B cell (primary cell): Measurements from ENCODE around the gene ATL1.

Experiments
- EZH2 ChIP-seq: IDR thresholded peaks from 2 replicates; pipeline ENCODE4 v1.6.1; 2012; ENCODE audit warnings: borderline replicate concordance, low read depth, mild to moderate bottlenecking, moderate library complexity, low read length; ENCODE audit not compliant: insufficient read depth, poor library complexity, severe bottlenecking
- TF ChIP-seq, protein P1 (sequence below): fragments of 200-600 bp; IDR thresholded peaks from one replicate; pipeline ENCODE4 v1.8.0; 2022; ENCODE audit warnings: antibody characterized with exemption, mild to moderate bottlenecking

DNA sequence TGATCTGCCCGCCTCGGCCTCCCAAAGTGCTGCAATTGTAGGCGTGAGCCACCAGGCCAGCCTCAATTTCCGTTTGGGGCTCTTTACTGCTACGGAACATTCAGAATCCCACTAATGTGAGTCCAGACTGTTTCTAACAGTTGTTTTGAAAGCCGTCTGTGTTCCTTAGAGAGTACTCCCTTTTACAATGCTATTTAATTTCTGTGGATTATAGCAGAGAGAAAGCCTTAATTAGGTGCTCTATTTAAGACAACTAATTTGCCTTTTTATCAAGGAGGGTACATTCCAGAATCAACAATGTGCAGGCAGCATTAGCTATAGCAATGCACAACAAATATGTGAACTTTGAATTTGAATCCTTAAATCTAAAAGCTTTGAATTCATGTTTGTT lies 110.9 kb downstream of the ATL1 start:
- no peak for TF ChIP-seq EZH2
- TF ChIP-seq, protein P1, sequence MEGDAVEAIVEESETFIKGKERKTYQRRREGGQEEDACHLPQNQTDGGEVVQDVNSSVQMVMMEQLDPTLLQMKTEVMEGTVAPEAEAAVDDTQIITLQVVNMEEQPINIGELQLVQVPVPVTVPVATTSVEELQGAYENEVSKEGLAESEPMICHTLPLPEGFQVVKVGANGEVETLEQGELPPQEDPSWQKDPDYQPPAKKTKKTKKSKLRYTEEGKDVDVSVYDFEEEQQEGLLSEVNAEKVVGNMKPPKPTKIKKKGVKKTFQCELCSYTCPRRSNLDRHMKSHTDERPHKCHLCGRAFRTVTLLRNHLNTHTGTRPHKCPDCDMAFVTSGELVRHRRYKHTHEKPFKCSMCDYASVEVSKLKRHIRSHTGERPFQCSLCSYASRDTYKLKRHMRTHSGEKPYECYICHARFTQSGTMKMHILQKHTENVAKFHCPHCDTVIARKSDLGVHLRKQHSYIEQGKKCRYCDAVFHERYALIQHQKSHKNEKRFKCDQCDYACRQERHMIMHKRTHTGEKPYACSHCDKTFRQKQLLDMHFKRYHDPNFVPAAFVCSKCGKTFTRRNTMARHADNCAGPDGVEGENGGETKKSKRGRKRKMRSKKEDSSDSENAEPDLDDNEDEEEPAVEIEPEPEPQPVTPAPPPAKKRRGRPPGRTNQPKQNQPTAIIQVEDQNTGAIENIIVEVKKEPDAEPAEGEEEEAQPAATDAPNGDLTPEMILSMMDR = no peak
